Activated T-helper 2 cell treated with anti-CD3 and anti-CD28 coated beads, Interferon-gamma antibody, Interleukin-2, Interleukin-4, amounts not matched to agents 10 μg/mL and 5 μg/mL and 100 μg/mL, durations not matched to agents 14 hours and 24 hours and 36 hours (primary cell): ENCODE data around the gene WWC1. TPM values are rescaled to one million over a fixed set of nuclear protein-coding genes. Genes with fewer than 3 reads are reported as not detected.

Experiments
- DNase-seq: peaks from one replicate; pipeline ENCODE4 v3.0.0; 2021; ENCODE audit warnings: low spot score
- H3K27ac Mint-ChIP-seq: one replicate; pipeline ENCODE4 v1.8.0; 2021; ENCODE audit warnings: mixed read lengths
- H3K27me3 Mint-ChIP-seq: one replicate; pipeline ENCODE4 v1.8.0; 2021; ENCODE audit warnings: low read depth, mixed read lengths
- H3K36me3 Mint-ChIP-seq: one replicate; pipeline ENCODE4 v1.8.0; 2021; ENCODE audit warnings: low read depth, mixed read lengths
- H3K4me1 Mint-ChIP-seq: one replicate; pipeline ENCODE4 v1.8.0; 2021; ENCODE audit warnings: low read depth, mixed read lengths
- H3K4me3 Mint-ChIP-seq: one replicate; pipeline ENCODE4 v1.8.0; 2021; ENCODE audit warnings: low read depth, mild to moderate bottlenecking, moderate library complexity, mixed read lengths
- H3K9me3 Mint-ChIP-seq: one replicate; pipeline ENCODE4 v1.8.0; 2021; ENCODE audit warnings: mixed read lengths
- intact Hi-C: fragments of 100-400 bp; cut with micrococcal nuclease; formaldehyde crosslinking; loops from one replicate; pipeline ENCODE4 v1.15.1; 2023
- total RNA-seq: library from RNA; stranded (reverse); gene quantifications from 2 replicates; pipeline ENCODE4 v1.2.3, GENCODE V29; 2022

Gene WWC1
- 0.09 and 0.59 TPM in 2 replicates for total RNA-seq

GRCh38 chr5:168291342-168291963 is at the start of gene WWC1:
Gene WWC1 (plus strand): TSS chr5:168291645. CDS start chr5:168292153, 508 bp downstream.
- peak; percentile 10 for DNase-seq
- Mint-ChIP-seq H3K36me3 (no peaks in the 10 kb centered on the region), H3K4me3 (peak within 1 kb of the TSS; percentile 4), H3K27ac (no peak within 1 kb of the TSS), H3K27me3 (peaks cover 50% of the 10 kb centered on the region), H3K9me3 (no peaks in the 10 kb centered on the region), H3K4me1 (peaks cover 11% of the 10 kb centered on the region)
- intact Hi-C loops, result no loop called here

- Mint-ChIP-seq H3K4me3 (no peak overlapping the region), H3K4me1 (peaks cover 12% of the 10 kb centered on the region), H3K27me3 (peaks cover 3% of the 10 kb centered on the region), H3K9me3 (no peaks in the 10 kb centered on the region), H3K36me3 (no peaks in the 10 kb centered on the region), H3K27ac (no peak overlapping the region)
- intact Hi-C loops, result no loop called here
- no peak for DNase-seq
Observed at GRCh38 chr5:168244838-168245559, 46.4 kb upstream of the WWC1 start.

- no peak overlapping the region for H3K4me3 Mint-ChIP-seq
- no peak overlapping the region for H3K27ac Mint-ChIP-seq
- no peaks in the 10 kb centered on the region for H3K9me3 Mint-ChIP-seq
- H3K36me3 Mint-ChIP-seq, result no peaks in the 10 kb centered on the region
- H3K27me3 Mint-ChIP-seq, result peaks cover 1% of the 10 kb centered on the region
- H3K4me1 Mint-ChIP-seq, result peaks cover 12% of the 10 kb centered on the region
- no peak for DNase-seq
- intact Hi-C loops, result loop anchor here (1.0 kb wide), 1 partner anchor 22 kb away; no protein-coding TSS in a partner anchor
Observed at GRCh38 chr5:168249923-168250322, 41.5 kb upstream of the WWC1 start.

- H3K4me3 Mint-ChIP-seq, result no peak overlapping the region
- peaks cover 12% of the 10 kb centered on the region for H3K4me1 Mint-ChIP-seq
- peaks cover 1% of the 10 kb centered on the region for H3K27me3 Mint-ChIP-seq
- no peak for DNase-seq
- no peaks in the 10 kb centered on the region for H3K9me3 Mint-ChIP-seq
- intact Hi-C loops, result no loop called here
- H3K27ac Mint-ChIP-seq, result no peak overlapping the region
- H3K36me3 Mint-ChIP-seq, result no peaks in the 10 kb centered on the region
Observed at GRCh38 chr5:168251259-168251658, 40.2 kb upstream of the WWC1 start.

GRCh38 chr5:168254013-168254693 is 37.3 kb upstream of the WWC1 start:
- H3K27me3 Mint-ChIP-seq, result no peaks in the 10 kb centered on the region
- no peak for DNase-seq
- no peak overlapping the region for H3K4me3 Mint-ChIP-seq
- peaks cover 5% of the 10 kb centered on the region for H3K4me1 Mint-ChIP-seq
- H3K27ac Mint-ChIP-seq, result no peak overlapping the region
- no peaks in the 10 kb centered on the region for H3K9me3 Mint-ChIP-seq
- H3K36me3 Mint-ChIP-seq, result no peaks in the 10 kb centered on the region
- intact Hi-C loops, result no loop called here

- H3K27me3 Mint-ChIP-seq, result no peaks in the 10 kb centered on the region
- H3K4me3 Mint-ChIP-seq, result no peak overlapping the region
- no peaks in the 10 kb centered on the region for H3K9me3 Mint-ChIP-seq
- intact Hi-C loops, result loop anchor here (10.0 kb wide), 1 partner anchor 154 kb away; no protein-coding TSS in a partner anchor
- no peak for DNase-seq
- no peak overlapping the region for H3K27ac Mint-ChIP-seq
- H3K4me1 Mint-ChIP-seq, result no peaks in the 10 kb centered on the region
- H3K36me3 Mint-ChIP-seq, result no peaks in the 10 kb centered on the region
Observed at GRCh38 chr5:168260353-168261226, 30.9 kb upstream of the WWC1 start.

- H3K4me3 Mint-ChIP-seq, result no peak overlapping the region
- H3K27me3 Mint-ChIP-seq, result no peaks in the 10 kb centered on the region
- no peak overlapping the region for H3K27ac Mint-ChIP-seq
- no peaks in the 10 kb centered on the region for H3K36me3 Mint-ChIP-seq
- no peaks in the 10 kb centered on the region for H3K4me1 Mint-ChIP-seq
- no peak for DNase-seq
- no peaks in the 10 kb centered on the region for H3K9me3 Mint-ChIP-seq
- intact Hi-C loops, result loop anchor here (10.0 kb wide), 1 partner anchor 154 kb away; no protein-coding TSS in a partner anchor
Observed at GRCh38 chr5:168261227-168261571, 30.2 kb upstream of the WWC1 start.

GRCh38 chr5:168262042-168262743 is 29.3 kb upstream of the WWC1 start:
- Mint-ChIP-seq H3K4me1 (no peaks in the 10 kb centered on the region), H3K4me3 (no peak overlapping the region), H3K9me3 (no peaks in the 10 kb centered on the region), H3K36me3 (no peaks in the 10 kb centered on the region), H3K27ac (no peak overlapping the region), H3K27me3 (no peaks in the 10 kb centered on the region)
- DNase-seq, result no peak
- intact Hi-C loops, result loop anchor here (10.0 kb wide), 1 partner anchor 153 kb away; no protein-coding TSS in a partner anchor

- H3K27me3 Mint-ChIP-seq, result no peaks in the 10 kb centered on the region
- no peaks in the 10 kb centered on the region for H3K36me3 Mint-ChIP-seq
- no peaks in the 10 kb centered on the region for H3K9me3 Mint-ChIP-seq
- no peak overlapping the region for H3K4me3 Mint-ChIP-seq
- no peak for DNase-seq
- no peak overlapping the region for H3K27ac Mint-ChIP-seq
- intact Hi-C loops, result loop anchor here (10.0 kb wide), 1 partner anchor 152 kb away; no protein-coding TSS in a partner anchor
- H3K4me1 Mint-ChIP-seq, result no peaks in the 10 kb centered on the region
Observed at GRCh38 chr5:168263121-168263520, 28.3 kb upstream of the WWC1 start.

GRCh38 chr5:168266016-168266415 is 25.4 kb upstream of the WWC1 start:
- intact Hi-C loops, result loop anchor here (5.0 to 10.0 kb wide), 2 partner anchors 149 to 221 kb away; partner anchors contain the start of gene RARS1
- Mint-ChIP-seq H3K27me3 (peaks cover 16% of the 10 kb centered on the region), H3K9me3 (no peaks in the 10 kb centered on the region), H3K4me1 (peaks cover 3% of the 10 kb centered on the region), H3K4me3 (no peak overlapping the region), H3K36me3 (no peaks in the 10 kb centered on the region), H3K27ac (no peak overlapping the region)
- no peak for DNase-seq

- intact Hi-C loops, result loop anchor here (5.0 to 10.0 kb wide), 2 partner anchors 146 to 218 kb away; partner anchors contain the start of gene RARS1
- no peak overlapping the region for H3K27ac Mint-ChIP-seq
- DNase-seq, result peak; percentile 51
- peaks cover 3% of the 10 kb centered on the region for H3K4me1 Mint-ChIP-seq
- no peak overlapping the region for H3K4me3 Mint-ChIP-seq
- H3K9me3 Mint-ChIP-seq, result no peaks in the 10 kb centered on the region
- H3K27me3 Mint-ChIP-seq, result peaks cover 20% of the 10 kb centered on the region
- H3K36me3 Mint-ChIP-seq, result no peaks in the 10 kb centered on the region
Observed at GRCh38 chr5:168268949-168269936, 22.2 kb upstream of the WWC1 start.
